ENCODE data around the gene KCNA5.

KCNA5 gene

GRCh38 chr12:5094986-5095385, 51.3 kb downstream of the KCNA5 start:
- no peaks in the 10 kb centered on the region for H3K9me3 ChIP-seq (replicated peaks in 1 of 2; ENCODE audit: control insufficient read depth in 2 of 2, insufficient read depth in 1 of 2, low read depth in 1 of 2, low read length in 2 of 2)
- no peak for DNase-seq (ENCODE audit: low spot score)
- no peak overlapping the region for H2BK120ac ChIP-seq (ENCODE audit: low read depth, low read length)
- H3K79me1 ChIP-seq (ENCODE audit: low read depth, low read length): no peaks in the 10 kb centered on the region
- no peak overlapping the region for H3K4ac ChIP-seq (ENCODE audit: low read length)
- no peak overlapping the region for H4K8ac ChIP-seq (ENCODE audit: low read depth, low read length)
- no peak overlapping the region for H3K27ac ChIP-seq (replicated peaks; ENCODE audit: low read length)
- no peaks in the 10 kb centered on the region for H3K36me3 ChIP-seq (replicated peaks in 1 of 2; ENCODE audit: control insufficient read depth in 2 of 2, insufficient read depth in 2 of 2, low read length in 2 of 2)
- no peak overlapping the region for H3K4me2 ChIP-seq (ENCODE audit: insufficient read depth, low read length, poor library complexity, severe bottlenecking)
- no peak overlapping the region for H2AK5ac ChIP-seq (ENCODE audit: low read depth, low read length)
- no peak overlapping the region for H3K9ac ChIP-seq (ENCODE audit: low read depth, low read length, poor library complexity)
- H4K91ac ChIP-seq (ENCODE audit: low read depth, low read length, poor library complexity): no peak overlapping the region
- no peak overlapping the region for H2AFZ ChIP-seq (ENCODE audit: low read length)
- H3K4me3 ChIP-seq (ENCODE audit: low read length in 2 of 2): no peak overlapping the region
- H3K4me1 ChIP-seq (ENCODE audit: control insufficient read depth in 2 of 2, insufficient read depth in 1 of 2, low read depth in 1 of 2, low read length in 2 of 2): peaks cover 0 to 2% of the 10 kb centered on the region in 2 donors
- H3K23ac ChIP-seq (ENCODE audit: low read depth, low read length, poor library complexity): no peak overlapping the region
- H2BK15ac ChIP-seq (ENCODE audit: low read length): no peak overlapping the region
- WGBS, 2 donors (ENCODE audit: extremely low coverage in 2 of 2, insufficient read length in 2 of 2, insufficient replicate concordance in 1 of 2): no CpG with 5 or more reads among the region's 3 CpGs
- no peaks in the 10 kb centered on the region for H3K27me3 ChIP-seq (ENCODE audit: control insufficient read depth in 3 of 3, insufficient read depth in 3 of 3, low read depth in 1 of 3, low read length in 3 of 3)
- no peak overlapping the region for H2BK12ac ChIP-seq (ENCODE audit: low read length)
- H2BK5ac ChIP-seq (ENCODE audit: low read length): no peak overlapping the region
- no peak overlapping the region for H3K14ac ChIP-seq (ENCODE audit: low read length)
- no peak overlapping the region for H3K18ac ChIP-seq (ENCODE audit: low read length)
